COLO668 (cell line): ENCODE measurements around the gene SYTL5.

Experiments
- DNase-seq: peaks from one replicate; lab custom pipeline; 2025; ENCODE audit not compliant: unreplicated experiment; lab: John Stamatoyannopoulos, UW

The SYTL5 gene

DNA sequence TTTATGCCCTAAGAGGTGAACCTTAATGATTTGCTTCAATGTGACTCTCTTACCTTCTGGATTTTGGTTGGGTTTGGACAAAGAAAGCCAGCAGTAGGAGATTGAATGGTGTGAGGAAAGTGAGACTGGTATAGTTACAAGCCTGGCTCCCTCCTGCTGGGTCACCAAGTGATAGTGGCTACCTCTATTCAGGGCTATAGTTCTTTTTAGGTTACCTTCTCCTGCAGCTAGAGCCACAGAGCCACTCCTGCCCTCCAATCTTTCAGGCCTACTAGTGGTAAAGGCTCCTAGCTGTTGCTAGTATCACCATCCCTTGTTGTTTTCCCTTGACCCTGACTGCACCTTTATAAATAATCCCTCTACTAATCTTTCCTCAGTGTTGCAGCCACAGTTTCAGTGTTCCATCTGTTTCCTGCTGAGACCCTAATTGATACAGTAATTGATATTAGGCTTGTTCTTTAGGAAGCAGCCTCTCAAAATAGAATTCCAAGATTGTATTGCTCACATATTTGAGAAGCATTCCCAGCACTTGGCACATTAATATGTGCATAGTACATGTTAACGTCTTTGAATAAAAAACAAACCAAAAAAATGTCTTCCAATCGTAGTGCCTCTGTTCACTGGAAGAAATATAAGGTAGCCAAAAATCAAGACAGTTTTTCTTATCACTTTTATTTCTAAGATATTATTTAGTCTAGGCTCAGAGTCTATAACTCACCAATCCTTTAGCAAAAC is 132.0 kb downstream of the SYTL5 start:
- DNase-seq: no peak

DNA sequence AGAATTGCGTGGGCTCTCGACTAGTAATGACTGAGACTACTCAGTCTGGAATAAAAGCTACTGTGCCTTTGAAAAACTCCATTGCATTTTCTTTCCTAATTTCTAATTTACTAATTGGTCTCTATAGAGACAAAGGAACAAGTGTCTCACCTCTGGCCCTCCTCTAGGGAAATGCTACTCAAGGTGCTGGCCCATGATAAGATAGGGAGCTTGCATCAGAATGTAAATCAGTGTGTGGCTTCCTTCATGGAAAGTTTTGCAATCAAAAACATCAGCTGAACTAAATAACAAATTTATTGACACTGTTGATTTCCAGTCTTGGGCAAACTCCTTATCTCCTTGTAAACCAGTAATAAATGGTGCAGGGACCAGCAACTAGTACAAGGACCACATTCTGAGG is 132.5 kb downstream of the SYTL5 start:
- no peak for DNase-seq

DNA sequence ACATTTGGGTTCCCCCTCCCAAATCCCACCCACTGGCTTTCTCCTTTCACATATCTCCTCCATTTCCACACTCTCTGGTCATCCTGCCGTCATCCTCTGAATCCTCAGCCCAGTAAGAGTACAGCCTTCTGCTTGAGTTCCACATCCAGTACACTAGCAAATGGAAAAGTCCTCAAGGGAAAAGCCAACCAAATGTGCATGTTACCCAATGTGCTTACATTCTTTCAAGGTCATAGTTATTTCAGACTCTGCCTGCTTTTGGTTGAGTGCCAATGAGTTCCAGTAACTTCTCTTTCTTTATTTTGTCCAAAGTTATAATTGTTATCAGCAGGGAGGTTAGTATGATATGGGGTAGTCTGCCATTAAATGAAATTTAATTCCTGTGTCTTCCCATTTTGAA is 136.3 kb downstream of the SYTL5 start:
- DNase-seq: no peak

DNA sequence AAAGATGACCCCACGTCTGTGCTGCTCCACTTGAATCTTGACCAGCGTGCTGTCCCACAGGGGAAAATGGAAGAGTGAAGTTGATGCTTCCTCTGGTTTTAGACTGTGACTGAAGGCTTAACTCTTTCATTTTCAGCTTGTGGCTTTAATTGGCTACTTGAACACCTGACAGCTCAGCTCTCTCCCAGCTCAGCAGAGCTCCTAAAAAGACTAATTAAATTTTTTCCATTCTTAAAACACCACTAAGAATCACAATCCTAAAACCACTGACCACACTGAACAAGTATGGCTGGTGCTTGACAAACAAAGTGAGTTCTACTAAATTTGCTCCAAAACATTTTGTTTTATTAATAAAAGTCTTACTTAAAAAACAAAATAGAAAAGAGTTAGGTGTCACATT is 142.7 kb downstream of the SYTL5 start:
- DNase-seq: no peak

DNA sequence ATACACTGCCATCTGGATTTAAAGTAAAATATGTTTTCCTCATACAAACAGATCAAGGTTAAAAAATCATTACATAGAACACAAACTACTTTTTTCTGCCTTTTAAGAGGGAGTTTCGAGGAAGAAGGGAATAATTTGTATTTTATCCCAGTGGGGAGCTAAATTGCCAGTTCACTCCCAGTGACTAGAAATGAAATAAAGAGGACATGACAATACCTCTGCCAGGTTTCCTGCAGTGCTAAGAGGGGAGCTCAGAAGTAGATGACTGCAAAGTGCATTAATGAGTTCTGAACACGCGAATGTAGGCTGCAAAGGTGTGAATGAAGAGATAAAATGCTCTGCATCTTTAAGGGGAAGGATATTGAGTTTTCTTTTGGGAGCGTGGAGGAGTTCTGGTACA is 144.6 kb downstream of the SYTL5 start:
- DNase-seq: no peak

DNA sequence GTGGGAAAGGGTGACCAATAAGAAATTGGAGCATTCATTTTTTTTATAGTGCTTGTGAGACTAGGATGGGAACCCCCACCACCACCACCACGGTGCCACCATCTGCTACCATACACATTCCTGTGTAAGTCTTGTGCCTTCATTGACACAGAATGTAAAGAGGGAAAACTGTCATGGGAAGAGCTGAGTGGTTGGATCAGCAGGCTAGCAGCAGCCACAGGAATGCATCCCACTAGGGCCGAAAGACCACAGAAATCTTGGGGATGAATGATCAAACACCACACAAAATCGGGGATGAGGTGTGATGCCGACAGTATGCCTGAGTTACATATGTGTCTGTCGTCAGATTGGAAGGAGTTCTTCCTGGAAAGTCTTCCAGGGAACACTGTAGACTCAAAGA is 145.1 kb downstream of the SYTL5 start:
- no peak for DNase-seq

DNA sequence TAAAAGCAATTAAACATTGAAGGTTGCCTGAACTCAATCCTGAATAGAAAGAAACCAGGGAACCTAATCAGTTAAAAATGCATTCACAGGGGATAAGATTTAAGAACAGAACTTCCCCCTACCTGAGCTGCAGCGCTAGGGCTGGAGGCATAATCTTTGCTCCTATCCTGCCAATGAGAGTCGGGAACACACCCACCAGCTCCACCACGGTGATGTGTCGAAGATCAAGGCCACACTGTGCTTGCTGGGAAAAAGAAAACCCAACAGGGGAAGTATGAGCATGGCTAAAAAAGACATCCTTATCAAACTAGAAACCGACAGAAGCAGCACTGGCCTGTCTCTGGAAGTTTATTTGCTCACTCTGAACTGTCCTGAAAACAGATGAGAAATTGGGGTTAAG is 148.0 kb downstream of the SYTL5 start:
- DNase-seq: no peak

DNA sequence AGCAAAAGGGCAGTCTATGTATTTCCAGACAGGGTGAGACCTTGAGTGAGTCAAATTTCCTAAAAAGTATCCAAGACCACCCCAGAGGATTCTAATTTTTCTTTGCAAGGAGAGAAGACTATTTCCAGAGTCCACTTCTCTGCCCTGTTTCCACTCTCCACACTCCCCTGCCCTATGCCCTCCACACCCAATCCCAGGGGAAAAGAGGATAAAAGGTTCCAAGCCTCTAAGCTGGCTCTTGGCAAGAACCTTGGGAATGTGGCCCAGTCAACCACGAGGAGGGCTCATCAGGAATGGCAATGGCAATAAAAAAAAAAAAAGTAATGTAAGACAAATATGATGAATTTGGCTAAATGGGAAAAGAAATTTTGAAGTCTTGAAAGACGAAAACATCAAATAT is 148.5 kb downstream of the SYTL5 start:
- DNase-seq: no peak

DNA sequence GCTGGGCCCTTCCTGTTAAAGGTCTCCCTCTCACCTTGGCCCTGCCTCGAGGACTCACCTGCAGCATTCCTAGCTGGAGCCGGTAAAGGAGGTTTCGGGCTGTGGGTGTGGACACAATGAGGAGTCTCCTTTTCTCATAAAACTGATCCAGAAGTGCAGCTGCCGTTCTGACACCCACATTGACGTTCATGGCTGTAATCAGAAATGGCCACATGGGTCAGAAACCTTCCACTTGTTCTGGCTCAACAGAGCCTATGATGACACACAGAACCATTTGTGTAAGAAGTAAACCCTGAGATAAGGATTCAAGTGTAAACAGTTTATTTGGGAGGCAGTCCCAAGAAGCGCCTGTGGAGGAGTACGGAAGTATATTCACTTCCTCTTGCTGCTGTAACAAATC is 150.5 kb downstream of the SYTL5 start:
- no peak for DNase-seq

DNA sequence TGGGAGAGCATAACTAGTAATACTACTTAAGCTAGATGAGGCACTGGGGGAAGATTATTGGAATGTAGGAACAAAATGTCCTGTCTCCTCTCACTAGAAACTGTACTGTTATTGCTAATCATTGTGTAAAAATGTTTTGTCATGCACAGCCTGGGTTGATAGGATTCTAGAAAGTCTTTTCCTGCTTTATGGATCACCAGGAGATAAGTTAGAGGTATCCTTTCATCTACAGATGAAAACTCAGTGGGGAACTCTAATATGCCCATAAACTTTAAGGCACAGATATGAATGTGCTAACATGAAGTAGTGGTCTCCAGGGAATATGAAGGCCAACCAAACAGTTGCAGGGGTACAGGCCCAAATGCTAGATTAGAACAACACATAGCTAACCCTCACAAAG is 156.8 kb downstream of the SYTL5 start:
- DNase-seq: no peak

DNA sequence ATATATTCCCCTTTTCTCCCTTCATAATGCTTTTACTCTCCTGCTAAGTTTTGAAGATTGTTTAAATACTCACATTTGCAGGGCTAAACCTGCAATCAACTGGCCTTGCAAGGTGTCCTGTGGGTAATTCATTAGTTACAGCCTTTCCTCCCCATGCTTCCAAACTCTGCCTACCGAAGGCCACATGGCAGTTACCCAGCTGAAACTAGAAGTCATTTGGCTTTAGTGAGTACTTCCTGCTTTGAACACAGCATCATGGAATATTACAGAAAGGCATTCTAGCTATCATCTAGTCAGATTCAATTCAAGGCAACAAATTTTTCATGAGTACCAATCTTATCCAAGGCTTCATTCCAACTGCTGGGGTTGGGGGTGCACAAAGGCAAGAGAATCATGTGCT is 158.7 kb downstream of the SYTL5 start:
- DNase-seq: no peak

DNA sequence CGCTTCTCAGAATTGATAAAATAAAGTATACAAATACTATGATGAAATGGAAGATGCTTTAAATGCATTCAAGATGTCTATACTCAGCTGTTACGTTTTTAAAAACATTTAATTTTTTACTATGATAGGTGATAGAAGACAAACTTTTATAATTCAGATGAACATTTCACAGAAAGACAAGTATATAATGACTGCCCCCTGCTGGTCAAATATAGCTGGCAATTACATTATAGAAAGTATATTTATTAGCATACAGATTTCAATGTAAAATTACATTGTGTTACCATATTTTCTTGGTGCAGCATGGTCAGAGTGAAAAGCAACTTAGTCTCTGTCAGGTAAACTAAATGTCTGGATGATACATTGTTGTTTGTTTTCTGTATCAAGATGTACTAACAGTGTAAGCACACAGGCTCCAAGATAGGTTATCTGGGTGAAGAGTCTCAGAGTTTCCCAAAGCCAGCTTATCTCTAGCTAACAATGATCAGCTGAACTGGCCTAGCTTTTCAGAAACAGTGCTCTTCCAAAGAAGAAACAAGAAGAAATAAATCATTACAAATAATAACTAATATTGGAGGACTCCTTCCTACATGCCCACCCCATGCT is 160.2 kb downstream of the SYTL5 start:
- DNase-seq: peak; percentile 5

DNA sequence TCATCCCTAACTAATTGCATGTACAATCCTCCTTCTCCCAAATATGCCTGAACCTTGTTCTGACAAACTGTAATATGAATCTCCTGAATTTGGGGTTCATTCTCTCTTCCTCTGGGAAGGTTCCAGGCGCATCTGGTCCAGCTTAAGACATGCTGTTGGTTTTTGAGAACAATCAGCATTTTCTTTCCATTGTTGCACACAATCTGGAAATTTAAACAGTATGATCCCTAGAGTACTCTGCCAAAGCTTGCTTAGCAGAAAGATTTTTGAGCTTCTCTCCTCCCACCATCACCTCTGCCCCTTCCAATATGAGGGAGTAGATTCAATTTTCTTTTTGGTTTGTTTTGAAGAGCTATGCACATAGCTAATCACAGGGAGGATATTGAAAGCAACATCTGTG is 164.2 kb downstream of the SYTL5 start:
- no peak for DNase-seq

DNA sequence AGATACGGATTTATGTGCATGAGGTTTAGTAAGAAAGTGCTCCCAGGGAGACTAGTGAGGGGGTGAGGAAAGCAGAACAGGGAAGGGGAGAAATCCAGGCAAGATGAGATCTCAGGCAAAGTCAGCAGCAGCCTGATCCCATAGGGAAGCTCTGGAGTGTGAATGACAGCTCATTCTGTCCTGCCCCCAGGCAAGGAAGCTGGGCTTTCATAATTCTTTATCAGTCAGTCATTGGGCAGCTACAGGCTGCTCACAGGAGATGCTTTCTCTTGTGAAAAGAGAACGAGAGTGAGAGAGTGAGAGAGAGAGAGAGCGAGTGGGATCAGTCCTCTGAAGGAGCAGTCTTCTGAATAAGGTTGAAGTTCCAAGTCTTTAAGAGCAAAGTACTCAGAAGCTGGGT is 166.2 kb downstream of the SYTL5 start:
- DNase-seq: no peak

DNA sequence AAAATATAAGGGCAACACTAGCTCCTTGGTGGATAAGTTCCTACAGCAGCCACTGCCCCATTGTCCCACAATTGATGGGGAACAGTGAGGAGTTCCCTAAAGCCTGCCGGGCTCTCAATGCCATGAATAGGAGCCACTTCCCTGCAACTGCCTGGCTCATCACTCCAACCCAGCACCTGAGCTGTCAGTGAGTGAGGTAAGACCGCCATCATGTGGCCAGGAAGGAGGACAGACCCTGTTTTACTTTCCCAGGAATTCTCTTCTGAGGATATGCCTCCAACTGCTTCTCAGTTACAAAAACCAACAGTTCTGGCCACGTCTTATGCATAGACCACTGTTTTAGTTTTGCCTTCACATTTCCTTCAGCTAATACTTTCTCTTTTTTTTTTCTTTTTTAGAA is 168.8 kb downstream of the SYTL5 start:
- peak; percentile 44 for DNase-seq

DNA sequence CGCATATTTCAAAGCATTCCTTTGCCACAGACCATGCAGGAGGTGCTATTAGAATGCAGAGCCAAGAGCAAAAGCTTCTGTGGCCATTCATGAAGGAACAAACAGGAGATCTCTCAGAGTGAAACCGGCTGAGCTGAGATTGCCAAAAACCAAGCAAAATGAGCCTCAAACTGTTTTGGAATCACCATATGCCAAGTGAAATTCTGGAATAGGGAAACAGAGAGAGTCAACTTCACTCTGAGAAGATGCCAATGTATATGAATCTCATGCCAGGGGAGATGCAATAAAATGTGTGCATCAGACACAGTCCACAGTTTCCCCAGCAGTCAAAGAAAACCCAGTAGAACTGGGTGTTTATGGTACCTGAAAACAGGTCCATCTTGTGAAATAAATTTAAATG is 172.0 kb downstream of the SYTL5 start:
- DNase-seq: no peak
